ENCODE data around the gene RBP5.

- TF ChIP-seq, protein P1, sequence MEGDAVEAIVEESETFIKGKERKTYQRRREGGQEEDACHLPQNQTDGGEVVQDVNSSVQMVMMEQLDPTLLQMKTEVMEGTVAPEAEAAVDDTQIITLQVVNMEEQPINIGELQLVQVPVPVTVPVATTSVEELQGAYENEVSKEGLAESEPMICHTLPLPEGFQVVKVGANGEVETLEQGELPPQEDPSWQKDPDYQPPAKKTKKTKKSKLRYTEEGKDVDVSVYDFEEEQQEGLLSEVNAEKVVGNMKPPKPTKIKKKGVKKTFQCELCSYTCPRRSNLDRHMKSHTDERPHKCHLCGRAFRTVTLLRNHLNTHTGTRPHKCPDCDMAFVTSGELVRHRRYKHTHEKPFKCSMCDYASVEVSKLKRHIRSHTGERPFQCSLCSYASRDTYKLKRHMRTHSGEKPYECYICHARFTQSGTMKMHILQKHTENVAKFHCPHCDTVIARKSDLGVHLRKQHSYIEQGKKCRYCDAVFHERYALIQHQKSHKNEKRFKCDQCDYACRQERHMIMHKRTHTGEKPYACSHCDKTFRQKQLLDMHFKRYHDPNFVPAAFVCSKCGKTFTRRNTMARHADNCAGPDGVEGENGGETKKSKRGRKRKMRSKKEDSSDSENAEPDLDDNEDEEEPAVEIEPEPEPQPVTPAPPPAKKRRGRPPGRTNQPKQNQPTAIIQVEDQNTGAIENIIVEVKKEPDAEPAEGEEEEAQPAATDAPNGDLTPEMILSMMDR (IDR thresholded peaks at IDR 0.05; ENCODE audit: low read depth, low read length, missing input control): no peak
- no peak for TF ChIP-seq REST (IDR thresholded peaks at IDR 0.05)
- no peak for TF ChIP-seq SP1 (IDR thresholded peaks at IDR 0.05)
- TF ChIP-seq YY1 (IDR thresholded peaks at IDR 0.05): no peak
- TF ChIP-seq GABPA (IDR thresholded peaks at IDR 0.05 in 1 of 2, conservative IDR thresholded peaks at IDR 0.05 in 1 of 2): no peak
- TF ChIP-seq EGR1 (IDR thresholded peaks at IDR 0.05; ENCODE audit: low read depth in 2 of 2): no peak
- TF ChIP-seq HNF4G (IDR thresholded peaks at IDR 0.05): no peak
- TF ChIP-seq HNF4A (conservative IDR thresholded peaks at IDR 0.05): no peak
These were observed 9.8 kb downstream of the RBP5 start for GRCh38 chr12:7118881-7119280.

Data from liver (tissue), 3 donors.